Amygdala (tissue), 56 donors: Measurements from ENCODE around the gene PDE11A.
A peak's percentile ranks its signal among the peaks of the same experiment; 100 is the strongest.

Experiments
- DNase-seq, 56 donors: peaks; one replicate each; lab custom pipeline; 2025; lab: John Stamatoyannopoulos, UW

Gene PDE11A

DNA sequence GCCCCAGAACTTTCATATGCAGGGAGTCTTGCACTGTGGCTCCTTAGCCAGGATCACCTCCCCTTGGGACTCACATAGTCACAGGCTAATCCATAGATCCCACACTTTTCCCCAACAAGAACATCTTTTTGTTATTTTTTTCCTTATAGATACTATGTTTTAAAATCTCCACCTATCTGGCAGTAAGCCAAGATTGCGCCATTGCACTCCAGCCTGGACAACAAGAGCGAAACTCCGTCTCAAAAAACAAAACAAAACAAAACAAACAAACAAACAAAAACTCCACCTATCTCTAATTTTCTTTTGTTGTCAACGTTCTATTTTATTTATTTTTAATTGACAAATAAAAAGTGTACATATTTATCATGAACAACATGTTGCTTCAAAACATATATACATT, 141.7 kb downstream of the PDE11A start:
- DNase-seq: no peak

DNA sequence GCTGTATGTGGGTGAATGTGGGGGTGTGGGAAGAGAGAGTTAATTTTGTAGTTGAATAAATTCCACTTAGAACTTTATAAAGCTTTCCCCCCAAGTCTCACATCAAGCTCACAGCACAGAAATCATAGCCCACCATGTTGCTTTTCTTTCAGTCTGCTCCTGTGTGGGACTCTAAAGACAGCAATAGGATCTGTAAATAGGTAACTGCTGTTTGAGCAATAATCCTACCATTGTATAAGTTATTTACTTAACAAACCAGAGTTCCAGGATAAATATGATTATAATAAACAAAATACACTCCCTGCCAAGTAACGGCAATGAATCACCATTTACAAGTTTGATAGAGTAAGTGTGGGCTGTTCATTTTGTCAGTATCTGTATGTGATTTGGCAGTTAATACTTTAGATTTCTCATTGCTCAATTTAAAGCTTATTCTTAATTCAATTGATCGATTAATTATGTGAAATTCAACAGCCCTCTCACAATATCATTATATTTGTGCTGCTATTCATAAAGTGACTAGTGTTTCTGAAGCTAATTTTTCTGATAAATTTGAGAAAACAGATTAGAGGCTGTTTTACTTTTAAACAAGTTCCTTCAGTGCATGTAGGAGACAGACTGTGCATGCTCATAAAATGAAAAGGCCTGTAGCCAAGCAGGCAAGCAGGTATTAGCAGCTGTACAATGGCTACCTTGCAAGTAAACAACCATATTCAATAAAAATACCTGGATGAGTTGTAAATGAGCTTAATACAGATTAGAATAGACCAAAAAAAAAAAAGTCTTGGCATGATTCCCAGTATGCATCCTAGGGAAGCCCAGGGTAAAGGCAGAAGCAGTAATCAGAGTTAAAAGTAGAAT, 142.7 kb downstream of the PDE11A start:
- no peak for DNase-seq

DNA sequence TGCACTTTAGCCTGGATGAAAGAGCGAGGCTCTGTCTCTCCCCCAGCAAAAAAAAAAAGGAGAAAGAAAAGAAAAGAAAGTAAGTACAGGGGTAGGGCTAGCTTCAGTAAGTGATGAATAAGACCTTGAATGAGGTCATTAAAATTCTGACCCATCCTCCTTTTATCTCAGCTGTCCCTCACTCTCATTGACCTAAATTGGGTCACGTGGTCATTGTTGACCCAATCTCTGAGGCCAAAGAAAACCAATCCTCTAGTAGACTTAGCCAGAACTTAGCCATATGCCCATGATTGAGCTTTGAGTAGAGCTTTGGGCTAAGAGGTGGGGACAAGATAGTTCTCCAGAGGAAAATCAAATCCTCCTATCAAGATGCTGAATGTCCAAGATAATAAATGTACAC, 149.3 kb downstream of the PDE11A start:
- DNase-seq: no peak

DNA sequence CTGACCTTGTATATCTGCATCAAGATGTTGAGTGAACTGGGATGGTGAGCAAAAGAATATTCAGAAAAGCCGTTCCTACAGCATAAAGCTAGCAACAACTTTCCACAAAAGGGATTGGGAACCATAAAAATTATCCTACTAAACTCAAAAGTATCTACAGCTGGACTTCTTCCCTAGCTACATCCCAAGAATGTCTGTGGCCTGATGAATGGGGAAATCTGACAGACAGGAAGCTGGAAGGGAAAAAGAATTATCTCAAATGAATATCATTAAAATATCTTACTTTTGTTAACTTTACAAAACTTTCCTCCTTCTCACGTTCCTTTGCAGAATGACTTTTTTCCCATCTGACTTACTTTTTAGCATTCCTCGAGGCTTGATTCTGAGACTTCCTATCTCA, 150.9 kb downstream of the PDE11A start:
- DNase-seq: no peak

DNA sequence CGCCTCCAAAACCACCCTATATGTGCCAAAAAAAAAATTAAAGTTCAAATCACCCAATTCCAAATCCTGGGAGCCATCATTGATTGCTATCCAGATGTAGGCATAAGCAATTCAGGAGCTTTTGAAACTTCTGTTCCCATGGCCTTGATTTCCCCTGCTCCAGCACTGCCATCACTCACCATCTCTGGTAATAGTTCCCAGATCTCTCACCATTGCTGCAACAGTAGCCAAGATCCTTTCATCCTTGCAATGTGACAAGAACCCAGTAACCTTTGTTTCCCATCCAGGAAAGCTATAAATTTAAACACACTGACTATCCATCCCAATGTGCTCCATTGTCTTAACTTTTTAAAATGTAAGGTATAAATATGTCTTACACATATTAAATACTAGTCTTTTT, 155.4 kb downstream of the PDE11A start:
- no peak for DNase-seq

DNA sequence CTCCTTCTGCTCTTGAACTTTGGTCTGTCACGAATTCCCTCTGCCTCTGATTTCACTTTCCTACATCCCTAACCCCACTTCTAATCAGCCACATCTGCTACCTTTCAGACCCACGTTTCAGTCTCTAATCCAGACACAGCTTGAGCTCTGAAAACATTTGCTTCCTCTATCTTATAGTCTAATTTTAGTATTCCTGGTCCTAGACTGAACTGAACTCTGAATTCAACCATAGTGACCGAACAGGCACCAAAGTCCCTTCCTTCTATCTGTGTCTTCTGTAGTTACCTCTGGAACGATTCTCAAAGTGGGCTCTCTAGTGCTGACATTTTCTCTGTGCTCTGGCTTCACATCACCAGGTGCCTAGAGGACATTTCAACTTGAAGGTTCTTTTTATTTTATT, 156.2 kb downstream of the PDE11A start:
- DNase-seq: no peak

DNA sequence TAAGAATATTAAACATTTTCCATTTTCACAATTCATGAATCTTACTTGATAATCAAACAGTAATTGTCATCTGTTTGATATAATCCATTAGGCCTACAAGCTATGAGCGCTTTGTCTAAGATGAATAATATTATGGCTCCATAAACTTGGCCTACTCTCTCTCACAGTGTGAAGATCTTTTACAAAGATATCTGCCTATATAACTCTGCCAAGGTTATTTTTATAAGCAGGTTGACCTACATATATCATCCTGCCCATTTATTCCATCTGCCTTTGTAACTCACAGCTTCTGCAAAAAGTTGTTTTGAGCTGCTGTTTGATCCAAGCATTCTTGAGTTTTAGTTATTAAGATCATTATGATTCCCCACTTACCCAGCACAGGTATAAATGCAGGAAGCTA, 158.3 kb downstream of the PDE11A start:
- DNase-seq: no peak

DNA sequence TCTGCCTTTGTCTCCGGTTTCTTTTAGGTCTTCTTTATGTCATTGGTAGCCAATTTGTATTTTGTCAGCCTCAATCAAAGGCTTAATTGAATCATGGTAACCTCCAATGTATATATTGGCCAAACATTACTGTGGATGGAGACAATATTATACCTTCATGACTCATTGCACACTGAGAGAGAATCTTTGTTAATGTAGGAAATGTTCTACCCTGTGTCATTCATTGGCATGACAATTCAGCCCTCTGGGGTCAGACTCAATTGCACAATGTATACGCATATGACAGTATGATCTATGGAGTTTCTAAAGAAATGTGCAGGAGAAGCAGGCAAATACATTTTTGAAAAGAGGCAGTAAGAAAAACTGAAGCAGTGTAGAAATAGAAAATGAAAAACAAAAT, 162.6 kb downstream of the PDE11A start:
- DNase-seq: no peak

DNA sequence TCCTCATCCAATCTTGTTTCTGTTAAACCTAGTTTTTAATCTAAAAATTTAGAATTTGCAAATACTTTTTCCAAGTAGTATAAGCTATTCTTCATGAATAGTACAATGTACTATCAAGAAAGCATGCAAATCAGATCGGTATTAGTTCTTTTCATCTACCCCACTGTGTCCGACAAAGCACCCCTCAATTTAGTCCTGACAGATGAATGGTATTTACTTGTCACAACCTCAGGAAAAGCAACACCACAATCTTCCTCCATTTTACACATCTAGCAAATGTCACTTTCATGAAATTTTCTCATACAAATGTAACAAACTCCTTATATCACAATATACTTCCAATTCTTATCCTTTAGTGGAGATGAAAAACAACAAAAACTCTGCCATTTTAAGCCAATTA, 163.8 kb downstream of the PDE11A start:
- DNase-seq: no peak

DNA sequence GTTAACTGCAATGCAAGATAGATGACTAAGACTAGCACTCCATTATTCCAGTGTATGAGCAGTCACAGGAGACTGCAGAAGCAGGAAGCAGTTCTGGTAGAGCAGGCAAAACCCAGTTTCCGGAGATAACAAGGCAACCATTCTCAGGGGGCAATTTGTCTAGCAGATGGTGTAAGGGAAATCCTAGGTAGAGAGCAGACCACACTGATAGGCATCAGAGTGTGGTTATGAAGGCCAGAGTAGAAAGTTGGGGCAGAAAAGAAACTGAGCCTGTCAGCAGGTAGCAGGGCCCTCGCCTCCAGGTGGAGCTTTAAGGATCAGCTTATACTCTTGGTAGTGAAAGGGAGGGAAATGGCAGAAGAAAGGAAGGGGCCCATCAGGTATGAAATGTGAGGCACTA, 164.4 kb downstream of the PDE11A start:
- no peak for DNase-seq

DNA sequence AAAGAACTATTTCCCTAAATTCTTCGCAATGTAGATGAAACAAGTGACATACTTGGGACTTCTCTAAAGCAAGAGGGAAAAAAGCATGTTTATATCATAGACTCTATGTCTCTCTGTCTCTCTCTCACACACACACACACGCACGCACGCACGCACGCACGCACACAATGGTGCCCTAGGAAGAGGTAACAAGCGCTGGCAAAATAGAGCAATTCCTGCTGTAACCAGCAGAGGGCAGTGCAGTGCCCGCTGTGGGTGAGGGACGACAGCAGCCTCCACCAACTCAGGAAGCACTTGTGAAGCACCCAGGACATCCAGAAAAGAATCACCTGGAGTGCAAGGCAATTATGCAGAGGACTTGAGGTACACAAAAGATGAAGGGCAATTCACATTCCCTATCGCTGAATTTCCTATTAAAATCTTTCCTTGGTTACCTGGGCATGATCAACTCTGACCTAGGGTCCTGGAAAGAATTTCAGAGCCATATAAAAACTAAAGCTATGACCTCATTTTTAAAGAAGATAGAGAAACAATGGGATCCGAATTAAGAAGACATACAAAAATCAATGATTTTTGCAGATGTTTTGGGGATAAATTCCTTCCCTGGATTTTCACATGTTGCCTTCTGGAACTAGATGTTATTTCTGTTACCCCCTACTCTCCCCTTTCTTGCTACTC, 166.4 kb downstream of the PDE11A start:
- peak in 42 of 56 donors; percentile 0 to 59 (median 6) for DNase-seq

DNA sequence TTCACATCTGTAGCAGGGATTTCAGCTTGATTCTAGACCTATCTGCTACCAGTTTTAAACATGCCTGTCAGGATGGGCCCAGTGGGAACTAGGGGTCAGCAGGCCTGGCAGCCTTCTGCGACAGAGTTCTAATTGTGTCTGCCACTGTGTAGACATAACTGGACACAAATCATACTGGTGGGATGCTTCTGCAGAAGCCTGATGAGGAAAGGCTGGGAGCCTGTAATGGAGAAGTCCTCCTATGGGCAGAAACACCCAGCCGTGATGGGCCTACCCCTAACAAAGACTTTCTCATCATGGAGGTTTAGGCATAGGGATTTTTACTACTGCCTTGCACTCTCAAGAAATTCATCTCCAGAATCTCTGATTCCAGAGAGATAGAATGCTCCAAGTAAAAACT, 166.9 kb downstream of the PDE11A start:
- no peak for DNase-seq

DNA sequence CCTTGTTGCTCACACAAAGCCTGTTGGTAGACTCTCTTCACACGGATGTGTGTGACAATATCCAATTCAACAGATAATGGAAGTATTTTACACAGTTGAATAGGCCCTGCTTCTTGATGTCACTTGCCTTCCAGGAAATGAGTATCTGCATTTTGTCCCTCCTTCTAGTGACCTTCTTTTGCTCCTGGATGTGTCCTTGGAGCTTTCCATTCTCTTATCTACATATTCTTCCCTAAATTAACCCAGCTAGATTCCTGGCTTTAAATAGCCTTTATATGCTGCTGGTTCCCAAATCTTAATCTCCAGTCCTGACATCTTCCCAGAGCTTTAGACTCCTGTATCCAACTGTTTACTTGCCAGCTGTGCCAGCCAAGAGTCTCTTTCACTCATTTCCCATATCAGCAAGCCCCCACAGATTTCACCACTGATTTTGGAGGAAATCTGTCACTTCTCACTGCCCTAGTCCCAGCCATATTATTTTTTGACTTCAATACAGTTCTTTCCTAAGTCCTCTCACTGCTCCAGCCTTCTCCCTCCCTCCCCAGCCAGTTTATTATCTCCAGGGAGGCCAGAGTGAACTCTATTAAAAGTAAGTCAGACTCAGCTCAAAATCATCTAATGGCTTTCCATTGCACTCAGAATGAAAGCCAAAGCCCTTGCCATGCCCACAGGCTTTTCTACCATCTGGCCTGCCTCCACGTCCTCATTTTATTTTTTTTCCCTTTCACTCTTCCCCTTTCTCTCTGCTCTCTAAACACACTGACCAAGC, 170.0 kb downstream of the PDE11A start:
- no peak for DNase-seq

DNA sequence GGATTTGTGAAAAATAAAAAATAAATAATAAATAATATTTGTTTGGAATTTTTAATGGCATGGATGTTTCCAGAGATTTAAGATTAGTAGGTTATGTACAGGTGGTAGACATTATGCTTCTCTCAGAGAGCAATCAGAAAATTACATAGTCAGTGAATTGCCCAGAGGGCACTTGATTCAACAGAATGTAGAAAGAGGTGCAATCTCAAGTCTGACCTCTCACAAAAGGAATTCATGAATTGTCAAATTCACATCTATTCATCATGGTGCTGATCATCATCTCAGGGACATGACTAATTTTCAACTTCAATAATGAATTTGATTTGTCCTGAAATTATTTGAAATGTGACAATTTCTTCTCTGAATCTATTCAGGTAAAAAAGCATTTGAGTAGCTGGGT, 172.5 kb downstream of the PDE11A start:
- no peak for DNase-seq

DNA sequence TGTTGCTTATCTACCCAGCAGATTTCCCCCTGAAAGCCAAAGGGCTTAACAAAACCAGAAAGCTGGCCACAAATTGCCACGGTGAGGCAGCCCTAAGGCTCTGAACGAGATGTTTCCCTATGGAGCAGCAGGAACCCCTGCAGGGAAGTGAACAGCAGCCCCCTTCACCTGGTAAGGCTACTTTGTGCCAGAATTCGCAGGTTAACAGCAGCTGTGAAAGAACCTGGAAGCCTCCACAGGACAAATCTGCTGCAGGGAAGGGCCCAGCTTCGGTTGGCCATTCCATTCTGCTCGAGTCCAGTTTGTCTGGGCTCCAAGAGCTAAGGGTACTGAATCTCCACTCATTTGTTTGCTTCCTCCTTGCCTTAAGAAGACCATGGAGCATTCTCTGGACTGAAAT, 175.3 kb downstream of the PDE11A start:
- DNase-seq: no peak

DNA sequence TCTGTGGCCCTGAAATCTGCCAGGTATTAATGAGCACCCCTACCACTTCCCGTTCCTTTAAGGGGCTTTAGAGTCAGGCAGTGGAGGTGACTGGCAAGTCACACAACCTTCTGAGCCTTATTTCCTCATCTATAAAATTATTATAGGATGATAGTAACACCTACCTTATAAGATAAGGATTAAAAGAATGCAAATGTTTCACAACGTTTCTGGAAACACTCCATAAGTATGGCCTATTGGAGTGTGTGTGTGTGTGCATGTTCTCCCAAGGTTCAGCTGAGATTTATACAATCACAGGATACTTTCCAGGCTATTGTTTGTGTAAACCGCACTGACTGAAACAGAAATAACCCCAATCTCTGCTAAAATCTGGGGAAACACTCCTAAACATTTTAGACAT, 176.0 kb downstream of the PDE11A start:
- DNase-seq: no peak

DNA sequence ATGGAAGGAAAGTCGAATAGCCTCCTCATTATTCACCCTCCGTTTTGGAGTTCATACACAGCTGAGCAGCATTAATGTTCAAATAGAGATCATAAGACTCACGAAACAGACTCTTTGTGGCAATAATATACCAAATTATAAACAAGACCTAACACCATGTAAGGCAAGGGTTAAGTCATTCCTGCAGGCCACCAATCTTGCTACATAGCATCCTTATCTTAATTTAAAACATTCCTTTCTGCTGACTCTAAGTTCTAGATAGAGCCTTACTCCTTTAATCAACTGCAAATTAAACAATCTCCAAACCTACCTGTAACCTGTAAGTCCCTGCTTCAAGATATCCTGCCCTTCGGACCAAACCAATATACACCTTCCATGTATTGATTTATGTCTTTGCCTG, 178.0 kb downstream of the PDE11A start:
- DNase-seq: no peak

DNA sequence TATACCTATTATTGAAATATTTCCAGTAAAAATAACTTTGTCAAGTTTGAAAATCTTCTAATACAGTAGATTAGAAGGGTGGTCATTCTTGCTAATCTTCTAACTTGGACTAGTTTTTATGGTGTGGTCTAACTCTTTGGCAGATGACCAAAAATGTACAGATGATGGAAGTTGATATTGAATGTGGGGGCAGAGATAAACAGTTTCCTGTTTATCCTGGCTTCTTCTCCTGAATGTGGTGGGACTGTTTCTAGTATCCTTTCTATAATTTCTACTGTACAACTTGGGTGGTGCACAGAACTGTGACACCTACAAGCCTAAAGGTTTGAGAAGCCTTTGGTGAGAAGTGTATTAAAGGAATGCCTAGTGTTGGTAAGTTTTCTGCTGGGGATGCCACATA, 178.7 kb downstream of the PDE11A start:
- DNase-seq: no peak

DNA sequence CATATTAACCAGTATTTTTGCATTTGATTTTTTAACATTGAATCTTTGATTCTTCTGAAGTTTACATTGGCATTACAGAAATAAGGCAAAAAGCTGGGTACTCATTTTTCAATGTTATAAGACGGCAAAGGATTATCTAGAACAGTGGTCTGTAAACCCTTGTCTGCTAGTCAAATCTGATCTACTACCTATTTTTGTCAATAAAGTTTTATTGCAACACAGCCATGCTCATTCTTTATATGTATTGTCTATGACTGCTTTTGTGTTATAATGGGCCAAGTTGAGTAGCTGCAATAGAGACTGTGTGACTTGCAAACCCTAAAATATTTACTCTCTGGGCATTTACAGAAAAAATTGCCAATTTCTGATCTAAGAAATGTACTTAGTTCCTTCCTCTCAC, 181.0 kb downstream of the PDE11A start:
- no peak for DNase-seq

DNA sequence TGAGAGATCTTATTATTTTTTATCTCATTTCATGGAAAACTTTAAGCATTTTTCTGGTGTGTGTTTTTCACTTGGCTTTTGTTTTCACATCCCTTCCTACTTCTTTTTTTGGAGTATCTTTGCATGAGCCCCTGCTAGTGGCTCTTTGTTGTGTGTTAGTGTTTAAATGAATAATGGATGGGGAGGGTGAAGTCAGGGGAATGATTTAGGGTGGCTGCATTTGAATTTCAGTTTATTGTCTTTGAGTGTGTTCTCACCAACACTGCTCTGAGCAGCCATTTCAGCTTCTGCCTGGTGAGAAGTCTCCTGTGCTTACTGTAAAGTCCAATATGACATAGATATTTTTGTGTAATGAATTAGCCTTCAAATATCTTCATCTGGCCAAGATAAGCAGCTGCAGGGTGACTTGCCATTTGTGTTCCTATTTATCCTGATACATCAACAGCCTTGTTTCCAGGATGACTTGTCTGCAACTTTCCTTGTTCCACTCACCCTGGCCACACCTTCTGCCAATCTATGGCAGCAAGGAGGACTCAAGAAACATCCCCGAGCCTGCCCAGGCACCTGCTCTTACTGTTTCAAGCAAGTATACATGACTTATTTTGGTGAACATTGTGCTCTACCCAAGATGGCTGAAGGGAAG, 182.6 kb downstream of the PDE11A start:
- DNase-seq: no peak

DNA sequence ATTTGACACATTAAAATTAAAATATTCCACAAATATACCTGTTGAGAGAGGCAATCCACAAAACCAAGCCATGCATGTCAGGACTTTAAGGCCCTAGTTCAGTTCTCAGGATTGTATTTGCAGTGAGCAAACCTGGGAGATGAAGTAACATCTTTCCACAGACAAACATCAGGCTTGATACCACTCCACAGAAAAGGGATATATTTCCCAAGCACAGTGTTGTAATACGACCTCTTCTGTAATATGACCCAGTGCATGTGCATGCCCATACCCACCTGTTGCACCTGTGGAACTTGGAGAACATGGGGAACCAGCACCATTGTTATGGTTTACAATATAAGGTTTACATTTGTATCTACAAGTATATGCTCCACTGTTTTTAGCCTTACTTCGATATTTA, 184.0 kb downstream of the PDE11A start:
- no peak for DNase-seq
